K562 (cell line): Measurements from ENCODE around the gene HSD17B12. TPM values are rescaled to one million over a fixed set of nuclear protein-coding genes. Genes with fewer than 3 reads are reported as not detected.
A peak's percentile ranks its signal among the peaks of the same experiment; 100 is the strongest.

Source experiments
- CHD7 ChIP-seq: fragments of 200-600 bp; sonication (generic); IDR thresholded peaks from one replicate; pipeline ENCODE4 v1.6.1; 2012; ENCODE audit warnings: mild to moderate bottlenecking, low read depth, low read length, inconsistent platforms
- GTF2E2 ChIP-seq: fragments of 200-800 bp; sonication (Bioruptor generic); IDR thresholded peaks from 2 replicates; pipeline ENCODE4 v1.6.1; 2016; ENCODE audit warnings: missing genetic modification characterization, missing compliant biosample characterization
- LCOR ChIP-seq: sonication (generic); formaldehyde crosslinking; IDR thresholded peaks from 2 replicates; pipeline ENCODE4 v1.8.0; 2022; ENCODE audit warnings: mild to moderate bottlenecking, missing genetic modification reagents
- MCM3 ChIP-seq: fragments of 450-650 bp; IDR thresholded peaks from 2 replicates; pipeline ENCODE4 v1.6.1; 2016
- NCOR1 ChIP-seq: fragments of 450-650 bp; IDR thresholded peaks from 2 replicates; pipeline ENCODE4 v1.6.1; 2016; ENCODE audit warnings: mild to moderate bottlenecking, moderate library complexity
- NFATC3 ChIP-seq: fragments of 450-650 bp; IDR thresholded peaks from 2 replicates; pipeline ENCODE4 v1.6.1; 2017; ENCODE audit warnings: mild to moderate bottlenecking
- NONO ChIP-seq, 2 experiments: fragments of 200-400 bp in 1 of 2; fragments of 450-650 bp in 1 of 2; formaldehyde crosslinking in 1 of 2; IDR thresholded peaks; 2 replicates each; pipeline ENCODE4 v1.6.1; 2017; ENCODE audit warnings: low read depth in 2 of 2, mild to moderate bottlenecking in 2 of 2, moderate library complexity in 2 of 2, low read length in 1 of 2
- PML ChIP-seq: IDR thresholded peaks from 2 replicates; pipeline ENCODE4 v1.6.1; 2012; ENCODE audit warnings: low read length, inconsistent platforms
- PTTG1 ChIP-seq: fragments of 450-650 bp; IDR thresholded peaks from 2 replicates; pipeline ENCODE4 v1.6.1; 2016; ENCODE audit warnings: low read depth, mild to moderate bottlenecking, missing genetic modification characterization, missing compliant biosample characterization
- ZC3H11A ChIP-seq: IDR thresholded peaks from 2 replicates; pipeline ENCODE4 v1.6.1; 2012; ENCODE audit warnings: low read depth, low read length, improper control_type of control experiment
- ZC3H8 ChIP-seq: fragments of 450-650 bp; IDR thresholded peaks from 2 replicates; pipeline ENCODE4 v1.6.1; 2017
- ZNF589 ChIP-seq: fragments of 200-800 bp; sonication (Bioruptor generic); IDR thresholded peaks from 2 replicates; pipeline ENCODE4 v1.6.1; 2016; ENCODE audit warnings: low read depth, missing genetic modification characterization, missing compliant biosample characterization
- ZNF75A ChIP-seq: fragments of 450-650 bp; formaldehyde crosslinking; IDR thresholded peaks from 2 replicates; pipeline ENCODE4 v1.4.0; 2020; ENCODE audit warnings: mild to moderate bottlenecking
- ZNF766 ChIP-seq: fragments of 200-800 bp; sonication (Bioruptor generic); conservative IDR thresholded peaks from 2 replicates; pipeline ENCODE4 v1.6.1; 2016; ENCODE audit warnings: missing genetic modification characterization, missing compliant biosample characterization
- ZNF830 ChIP-seq: fragments of 250-450 bp; sonication (Bioruptor Pico); IDR thresholded peaks from 2 replicates; pipeline ENCODE4 v1.5.0; 2021; ENCODE audit warnings: mild to moderate bottlenecking
- polyA plus RNA-seq, 8 experiments: library from polyadenylated mRNA; depleted of rRNA in 4 of 8; stranded (reverse) in 5 of 8; unstranded in 3 of 8; fragments of >200 nt; fragmentation: Nextera tagmentation in 2 of 8; fragmentation: Illumina TruSeq in 1 of 8; extraction: Ambion mirVana in 2 of 8; extraction: Trizol in 1 of 8; gene quantifications; 2 replicates each; pipeline versions ENCODE4 v1.2.1 to v1.2.3, GENCODE V29; 2011 to 2014; ENCODE audit warnings: inconsistent platforms in 1 of 8, missing spikeins in 1 of 8
- total RNA-seq, 7 experiments: library from RNA; depleted of rRNA in 6 of 7; stranded (reverse); fragments of >200 nt in 6 of 7; fragmentation: Illumina TruSeq in 2 of 7; extraction: Trizol in 2 of 7; gene quantifications; 2 replicates each; pipeline versions ENCODE4 v1.2.1 to v1.2.3, GENCODE V29; 2011 to 2021; ENCODE audit warnings: low replicate concordance in 1 of 7

HSD17B12 gene
- total and polyA plus RNA-seq, 9 of the 15 experiments (the other 6 are each of a cell fraction or from before 2014, with no cell fraction given) = 9.1 to 34.5 (median 23.3) TPM

- TF ChIP-seq CHD7 = no peak
- no peak for TF ChIP-seq NONO (IDR thresholded peaks at IDR 0.05; ENCODE audit: low read depth in 2 of 2, low read length in 1 of 2)
- TF ChIP-seq NCOR1 = peak; percentile 84
- no peak for TF ChIP-seq LCOR
- TF ChIP-seq PTTG1 (tag) = no peak
- no peak for TF ChIP-seq GTF2E2 (tag)
- 0 out of 2 replicates have a peak, but pooled peaks have one; percentile 62 for TF ChIP-seq ZNF766 (CRISPR knock-in tag)
- no peak for TF ChIP-seq ZNF589 (CRISPR knock-in tag)
- TF ChIP-seq ZC3H8 = no peak
- TF ChIP-seq ZNF75A (CRISPR knock-in tag) = 0 out of 2 replicates have a peak, but pooled peaks have one; percentile 39
- no peak for TF ChIP-seq ZNF830 (CRISPR knock-in tag)
- no peak for TF ChIP-seq NFATC3
- TF ChIP-seq MCM3 = no peak
- TF ChIP-seq PML = peak; percentile 77
- TF ChIP-seq ZC3H11A = no peak
These were observed 13.2 kb downstream of the HSD17B12 start (continued) for GRCh38 chr11:43693731-43694130.
